ENCODE measurements around the gene PROSER3. TPM values are rescaled to one million over a fixed set of nuclear protein-coding genes. Genes with fewer than 3 reads are reported as not detected.

The PROSER3 gene
- polyA plus RNA-seq, 4 donors = 1.8 to 15.0 (median 6.2) TPM

DNA sequence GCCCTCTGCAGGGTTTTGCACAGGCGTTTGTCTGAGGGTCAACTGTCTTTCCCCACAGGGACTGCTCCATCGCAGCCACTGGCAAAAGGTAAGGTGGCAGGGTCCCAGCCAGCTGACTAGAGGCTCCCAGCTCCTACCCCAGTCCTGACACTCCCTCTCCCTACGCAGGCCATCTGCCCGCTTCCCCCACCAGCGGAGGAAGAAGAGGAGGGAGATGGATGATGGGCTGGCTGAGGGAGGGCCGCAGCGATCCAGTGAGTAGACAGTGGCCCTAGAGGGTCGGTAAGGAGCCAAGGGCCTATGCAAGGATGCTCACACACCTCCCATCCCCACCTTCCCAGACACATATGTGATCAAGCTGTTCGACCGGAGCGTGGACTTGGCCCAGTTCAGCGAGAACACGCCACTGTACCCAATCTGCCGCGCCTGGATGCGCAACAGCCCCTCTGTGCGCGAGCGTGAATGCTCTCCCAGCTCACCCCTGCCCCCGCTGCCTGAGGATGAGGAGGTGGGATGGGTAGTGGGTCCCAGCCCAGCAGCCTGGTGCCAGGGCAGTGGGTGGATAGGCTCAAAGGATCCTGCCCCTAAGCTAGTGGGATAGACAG lies 5.1 kb upstream of the PROSER3 start:
- no peak overlapping the region for H3K4me3 ChIP-seq (ENCODE audit: low read depth in 1 of 3, low read length in 3 of 3)
- DNase-seq = no peak
- peaks cover 0 to 40% (median 10%) of the 10 kb centered on the region in 3 donors for H3K36me3 ChIP-seq (ENCODE audit: control insufficient read depth in 3 of 3, insufficient read depth in 2 of 3, low read depth in 1 of 3, low read length in 3 of 3)
- no peak overlapping the region for H3K27ac ChIP-seq (ENCODE audit: low read depth in 1 of 3, low read length in 2 of 3)
- no peaks in the 10 kb centered on the region for H3K9me3 ChIP-seq (ENCODE audit: control insufficient read depth in 2 of 2, insufficient read depth in 1 of 2, low read depth in 1 of 2, low read length in 1 of 2)
- WGBS, 3 donors = 95 to 96% (median 96%) methylated on average over 20 of the region's 20 CpGs
- H3K27me3 ChIP-seq (ENCODE audit: control insufficient read depth in 3 of 3, insufficient read depth in 3 of 3, low read length in 3 of 3) = peaks cover 0 to 24% (median 0%) of the 10 kb centered on the region in 3 donors
- H3K4me1 ChIP-seq (ENCODE audit: control insufficient read depth in 3 of 3, insufficient read depth in 2 of 3, low read depth in 1 of 3, low read length in 2 of 3) = peaks cover 0 to 30% (median 11%) of the 10 kb centered on the region in 3 donors
- FAIRE-seq = no peak

DNA sequence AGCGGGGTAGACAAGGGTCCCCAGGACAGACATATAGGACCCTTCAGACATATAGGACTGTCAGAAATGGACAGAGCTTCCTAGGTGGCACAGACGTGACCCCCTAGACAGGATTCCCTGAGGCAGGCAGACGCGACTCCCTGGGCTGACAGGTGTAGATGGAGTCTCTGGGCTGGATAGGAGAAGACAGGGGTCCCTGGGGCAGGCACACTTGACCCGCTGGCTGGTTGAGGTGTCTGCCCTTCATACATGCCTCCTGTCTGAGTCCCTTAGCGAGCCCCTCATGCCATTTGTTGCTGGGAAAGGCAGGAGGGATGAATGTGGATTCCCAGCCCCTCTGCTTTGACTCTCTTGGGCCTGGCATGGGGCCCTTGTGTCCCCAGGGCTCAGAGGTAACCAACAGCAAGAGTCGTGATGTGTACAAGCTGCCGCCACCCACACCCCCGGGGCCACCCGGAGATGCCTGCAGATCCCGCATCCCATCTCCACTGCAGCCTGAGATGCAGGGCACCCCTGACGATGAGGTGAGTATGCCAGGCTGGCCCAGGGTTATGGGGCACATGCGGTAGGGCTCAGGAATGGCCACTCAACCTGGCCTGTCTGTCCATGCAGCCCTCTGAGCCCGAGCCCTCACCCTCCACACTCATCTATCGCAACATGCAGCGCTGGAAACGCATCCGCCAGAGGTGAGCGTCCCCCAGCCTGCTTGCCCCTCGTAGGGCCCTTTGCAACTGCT lies 4.2 kb upstream of the PROSER3 start:
- H3K27ac ChIP-seq (ENCODE audit: low read depth in 1 of 3, low read length in 2 of 3) = peak overlapping the region in 1 of 3 donors; percentile 90
- H3K27me3 ChIP-seq (ENCODE audit: control insufficient read depth in 3 of 3, insufficient read depth in 3 of 3, low read length in 3 of 3) = peaks cover 0 to 24% (median 0%) of the 10 kb centered on the region in 3 donors
- no peak for FAIRE-seq
- DNase-seq = no peak
- peaks cover 0 to 40% (median 10%) of the 10 kb centered on the region in 3 donors for H3K36me3 ChIP-seq (ENCODE audit: control insufficient read depth in 3 of 3, insufficient read depth in 2 of 3, low read depth in 1 of 3, low read length in 3 of 3)
- peaks cover 0 to 30% (median 13%) of the 10 kb centered on the region in 3 donors for H3K4me1 ChIP-seq (ENCODE audit: control insufficient read depth in 3 of 3, insufficient read depth in 2 of 3, low read depth in 1 of 3, low read length in 2 of 3)
- WGBS, 3 donors = 91 to 95% (median 94%) methylated on average over 20 of the region's 20 CpGs
- H3K9me3 ChIP-seq (ENCODE audit: control insufficient read depth in 2 of 2, insufficient read depth in 1 of 2, low read depth in 1 of 2, low read length in 1 of 2) = no peaks in the 10 kb centered on the region
- no peak overlapping the region for H3K4me3 ChIP-seq (ENCODE audit: low read depth in 1 of 3, low read length in 3 of 3)

DNA sequence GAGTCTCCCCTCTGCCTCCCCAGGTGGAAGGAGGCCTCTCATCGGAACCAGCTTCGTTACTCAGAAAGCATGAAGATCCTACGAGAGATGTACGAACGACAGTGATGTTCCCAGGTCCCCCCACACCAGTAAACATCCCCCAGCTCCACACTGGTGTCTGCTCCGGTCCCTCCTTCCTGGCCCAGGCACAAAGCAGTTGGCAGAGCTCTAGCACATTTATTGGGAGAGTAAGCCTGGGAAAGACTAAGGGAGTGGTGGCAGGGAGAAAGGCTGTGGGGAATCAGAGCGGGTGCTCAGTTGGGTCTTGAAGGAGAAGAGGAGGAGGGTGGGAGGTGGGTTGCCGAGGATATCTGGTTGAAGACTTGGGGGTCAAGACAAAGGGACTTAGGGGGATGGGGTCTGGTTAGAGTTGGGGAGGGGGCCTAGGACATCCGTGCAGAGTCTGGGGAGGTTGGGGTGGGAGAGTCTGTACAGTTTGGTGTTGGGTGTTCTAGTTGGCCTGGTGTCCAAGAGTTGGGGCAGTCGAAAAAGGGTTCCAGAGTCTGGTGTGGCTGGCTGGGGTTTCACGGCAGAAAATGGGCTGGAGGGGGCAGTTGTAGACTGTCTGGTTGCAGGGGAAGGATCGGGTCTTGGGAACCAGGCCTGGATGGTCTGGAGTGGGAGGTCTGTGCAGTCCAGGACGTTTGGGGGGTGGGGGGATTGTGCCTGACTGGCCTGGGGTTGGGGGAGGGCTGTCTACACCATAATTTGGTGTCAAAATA lies 3.4 kb upstream of the PROSER3 start:
- WGBS, 3 donors = 83 to 88% (median 87%) methylated on average over 13 of the region's 13 CpGs
- H3K27ac ChIP-seq (ENCODE audit: low read depth in 1 of 3, low read length in 2 of 3) = peak overlapping the region in 1 of 3 donors; percentile 90

DNA sequence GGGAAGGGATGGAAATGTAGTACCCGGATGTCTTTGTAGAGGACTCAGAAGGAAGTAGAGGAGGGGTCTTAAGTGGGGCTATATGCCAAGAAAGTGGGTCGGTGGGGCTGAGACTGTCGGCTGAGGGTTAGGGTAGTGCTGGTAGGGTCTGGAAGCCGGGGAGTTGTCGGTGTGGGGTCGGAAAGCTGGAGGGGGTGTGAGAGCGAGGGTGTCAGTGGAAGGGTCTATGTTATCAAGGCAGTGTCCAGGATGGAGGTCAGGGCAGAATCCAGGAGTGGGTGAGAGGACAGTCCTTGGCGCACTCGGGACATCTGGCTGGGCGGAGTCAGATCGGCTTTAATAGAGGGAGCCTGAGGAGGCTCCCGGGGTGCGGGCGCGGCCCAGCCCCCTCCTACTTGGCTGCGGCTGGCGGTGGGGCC lies 2.8 kb upstream of the PROSER3 start:
- WGBS, 3 donors = 33 to 41% (median 41%) methylated on average over 14 to 17 of the region's 17 CpGs
- no peak for DNase-seq
- Histone ChIP-seq H3K27me3 (ENCODE audit: control insufficient read depth in 3 of 3, insufficient read depth in 3 of 3, low read length in 3 of 3) (peaks cover 0 to 24% (median 0%) of the 10 kb centered on the region in 3 donors), H3K4me3 (ENCODE audit: low read depth in 1 of 3, low read length in 3 of 3) (peak overlapping the region in 2 of 3 donors; percentile 10 to 27), H3K27ac (ENCODE audit: low read depth in 1 of 3, low read length in 2 of 3) (peak overlapping the region in 2 of 3 donors; percentile 17 to 90), H3K9me3 (ENCODE audit: control insufficient read depth in 2 of 2, insufficient read depth in 1 of 2, low read depth in 1 of 2, low read length in 1 of 2) (no peaks in the 10 kb centered on the region), H3K4me1 (ENCODE audit: control insufficient read depth in 3 of 3, insufficient read depth in 2 of 3, low read depth in 1 of 3, low read length in 2 of 3) (peaks cover 0 to 30% (median 15%) of the 10 kb centered on the region in 3 donors), H3K36me3 (ENCODE audit: control insufficient read depth in 3 of 3, insufficient read depth in 2 of 3, low read depth in 1 of 3, low read length in 3 of 3) (peaks cover 0 to 46% (median 10%) of the 10 kb centered on the region in 3 donors)
- no peak for FAIRE-seq

More for the DNA sequence above, 3.4 kb upstream of the PROSER3 start:
- Histone ChIP-seq H3K27me3 (ENCODE audit: control insufficient read depth in 3 of 3, insufficient read depth in 3 of 3, low read length in 3 of 3) (peaks cover 0 to 24% (median 0%) of the 10 kb centered on the region in 3 donors), H3K36me3 (ENCODE audit: control insufficient read depth in 3 of 3, insufficient read depth in 2 of 3, low read depth in 1 of 3, low read length in 3 of 3) (peaks cover 0 to 41% (median 10%) of the 10 kb centered on the region in 3 donors), H3K4me1 (ENCODE audit: control insufficient read depth in 3 of 3, insufficient read depth in 2 of 3, low read depth in 1 of 3, low read length in 2 of 3) (peaks cover 0 to 30% (median 15%) of the 10 kb centered on the region in 3 donors), H3K4me3 (ENCODE audit: low read depth in 1 of 3, low read length in 3 of 3) (no peak overlapping the region), H3K9me3 (ENCODE audit: control insufficient read depth in 2 of 2, insufficient read depth in 1 of 2, low read depth in 1 of 2, low read length in 1 of 2) (no peaks in the 10 kb centered on the region)
- DNase-seq (no peak), FAIRE-seq (no peak)

DNA sequence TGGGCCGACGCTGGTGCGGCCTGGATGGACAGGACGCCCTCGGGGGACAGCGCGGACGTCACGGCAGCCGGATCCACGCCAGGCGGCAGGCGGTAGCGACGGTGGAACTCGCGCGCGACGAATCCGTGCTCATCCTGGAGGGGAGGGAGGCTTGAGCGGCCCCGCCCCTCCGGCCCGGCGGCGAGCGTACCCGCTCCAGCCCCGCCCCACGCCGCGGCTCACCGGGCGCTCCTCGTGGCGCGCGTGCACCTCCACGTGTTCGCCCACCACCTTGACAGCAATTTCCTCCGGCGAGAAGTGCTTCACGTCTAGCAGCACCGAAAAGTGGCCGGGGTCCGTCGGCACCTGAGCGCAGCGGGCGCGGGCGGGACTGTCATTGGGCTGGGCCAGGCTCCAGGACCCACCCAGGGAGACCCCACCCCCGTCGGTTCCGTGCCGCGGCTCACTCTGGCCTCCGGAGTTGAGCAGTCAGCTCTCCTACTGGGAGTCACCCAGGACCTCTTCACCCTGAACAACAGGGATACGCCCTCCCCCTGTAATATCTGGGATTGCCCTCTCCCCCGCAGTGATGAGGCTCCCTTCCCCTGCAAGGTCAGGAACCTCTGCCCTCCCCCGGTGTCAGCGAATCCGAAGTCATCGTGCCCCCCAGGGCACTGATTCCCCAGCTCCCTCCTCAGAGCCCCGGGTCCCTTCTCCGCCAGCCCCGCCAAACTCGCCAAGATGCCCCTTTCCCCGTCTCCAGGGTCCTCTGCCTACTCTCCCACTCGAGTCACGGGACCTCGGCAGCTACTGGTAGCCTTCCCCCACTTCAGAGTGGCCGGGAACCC lies 2.2 kb upstream of the PROSER3 start:
- Histone ChIP-seq H3K27me3 (ENCODE audit: control insufficient read depth in 3 of 3, insufficient read depth in 3 of 3, low read length in 3 of 3) (peaks cover 0 to 24% (median 0%) of the 10 kb centered on the region in 3 donors), H3K4me3 (ENCODE audit: low read depth in 1 of 3, low read length in 3 of 3) (peak overlapping the region in 2 of 3 donors; percentile 27 to 70), H3K27ac (ENCODE audit: low read depth in 1 of 3, low read length in 2 of 3) (peak overlapping the region in 2 of 3 donors; percentile 64 to 90), H3K4me1 (ENCODE audit: control insufficient read depth in 3 of 3, insufficient read depth in 2 of 3, low read depth in 1 of 3, low read length in 2 of 3) (peaks cover 0 to 30% (median 15%) of the 10 kb centered on the region in 3 donors), H3K36me3 (ENCODE audit: control insufficient read depth in 3 of 3, insufficient read depth in 2 of 3, low read depth in 1 of 3, low read length in 3 of 3) (peaks cover 0 to 47% (median 10%) of the 10 kb centered on the region in 3 donors), H3K9me3 (ENCODE audit: control insufficient read depth in 2 of 2, insufficient read depth in 1 of 2, low read depth in 1 of 2, low read length in 1 of 2) (no peaks in the 10 kb centered on the region)
- FAIRE-seq = no peak
- DNase-seq = peak; percentile 47 to 60
- WGBS, 3 donors = 13 to 15% (median 15%) methylated on average over 55 to 74 of the region's 74 CpGs

DNA sequence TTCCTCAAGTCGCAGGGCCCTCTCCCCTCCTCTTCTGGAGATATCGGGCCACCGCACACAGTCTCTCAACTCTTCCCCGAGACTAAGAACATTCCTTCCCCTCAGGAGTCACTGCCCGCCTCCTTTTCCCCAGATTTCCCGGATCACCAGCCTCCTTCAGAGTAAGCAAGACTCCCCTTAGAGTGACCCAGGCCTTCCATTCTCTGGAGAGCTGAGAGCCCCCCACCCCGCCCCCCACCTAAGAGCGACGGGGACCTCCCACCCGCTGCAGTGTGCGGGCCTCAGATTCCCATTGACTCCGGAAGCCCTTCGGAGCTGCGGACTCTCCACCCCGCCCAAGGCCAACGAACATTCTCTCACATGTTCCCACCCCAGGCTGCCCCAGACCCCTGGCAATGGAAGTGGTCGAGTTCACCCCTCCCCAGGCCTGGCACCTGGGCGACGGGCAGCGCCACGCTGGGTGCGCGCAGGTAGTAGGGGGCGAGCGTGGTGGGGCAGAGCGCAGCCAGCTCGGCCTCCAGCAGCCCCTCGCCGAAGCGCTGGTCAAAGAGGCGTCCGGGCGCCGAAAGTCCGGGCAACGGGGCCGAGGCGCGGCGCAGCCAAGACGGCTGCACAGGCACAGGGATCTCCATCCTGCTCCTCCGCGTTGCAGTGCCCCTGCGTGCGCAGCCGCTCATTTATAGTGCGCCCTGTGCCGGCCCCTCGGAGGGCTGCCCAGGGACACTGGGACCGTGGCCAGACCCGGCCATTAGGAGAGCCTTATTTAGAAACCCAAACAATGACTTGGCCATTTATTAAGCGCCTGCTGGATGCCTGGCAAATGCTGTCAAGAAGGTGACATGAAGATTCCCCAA lies 1.4 kb upstream of the PROSER3 start, which contains the start of gene HSPB6:
HSPB6 (minus strand) TSS at position 653 of the 854 bp plus-strand sequence; CDS start at position 632, 21 bp downstream.
- FAIRE-seq (no peak), DNase-seq (peak in 1 of 2 donors; percentile 40)
- no peaks in the 10 kb centered on the region for H3K9me3 ChIP-seq (ENCODE audit: control insufficient read depth in 2 of 2, insufficient read depth in 1 of 2, low read depth in 1 of 2, low read length in 1 of 2)
- H3K27ac ChIP-seq (ENCODE audit: low read depth in 1 of 3, low read length in 2 of 3) = peak within 1 kb of the TSS in 2 of 3 donors; percentile 64 to 90
- 3 to 14% (median 8%) methylated on average over 50 to 52 of the region's 52 CpGs for WGBS, 3 donors
- peaks cover under 1 to 45% (median 10%) of the 10 kb centered on the region in 3 donors for H3K36me3 ChIP-seq (ENCODE audit: control insufficient read depth in 3 of 3, insufficient read depth in 2 of 3, low read depth in 1 of 3, low read length in 3 of 3)
- H3K4me1 ChIP-seq (ENCODE audit: control insufficient read depth in 3 of 3, insufficient read depth in 2 of 3, low read depth in 1 of 3, low read length in 2 of 3) = peaks cover 0 to 30% (median 15%) of the 10 kb centered on the region in 3 donors
- peak within 1 kb of the TSS; percentile 29 to 70 (median 45) for H3K4me3 ChIP-seq (ENCODE audit: low read depth in 1 of 3, low read length in 3 of 3)
- peaks cover 0 to 24% (median 0%) of the 10 kb centered on the region in 3 donors for H3K27me3 ChIP-seq (ENCODE audit: control insufficient read depth in 3 of 3, insufficient read depth in 3 of 3, low read length in 3 of 3)

DNA sequence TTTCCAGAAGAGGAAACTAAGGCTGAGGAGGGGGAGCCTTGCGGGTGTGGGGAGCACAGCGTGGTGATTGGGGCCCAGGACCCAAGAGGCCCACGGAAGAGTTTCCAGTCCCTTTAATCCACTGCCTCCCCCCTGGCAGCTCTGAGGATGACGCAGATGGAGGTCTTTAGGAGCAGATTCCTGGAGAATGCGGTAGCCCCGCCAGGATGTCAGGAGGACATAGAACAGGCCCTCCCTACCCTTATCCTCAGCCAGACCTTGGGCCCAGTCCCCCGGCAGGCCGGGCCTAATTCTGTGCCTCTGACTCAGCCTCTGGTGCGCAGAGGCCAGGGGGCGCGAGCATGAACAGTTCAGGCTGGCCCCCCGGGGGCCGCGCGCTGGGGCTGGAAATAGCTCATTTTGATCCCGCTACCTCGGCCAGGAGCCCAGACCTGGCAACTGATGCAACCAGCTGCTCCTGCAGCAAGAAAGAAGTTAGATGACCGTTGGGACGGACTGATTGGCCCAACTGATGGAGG lies 686 bp upstream of the PROSER3 start:
- Histone ChIP-seq H3K4me1 (ENCODE audit: control insufficient read depth in 3 of 3, insufficient read depth in 2 of 3, low read depth in 1 of 3, low read length in 2 of 3) (peaks cover 0 to 30% (median 15%) of the 10 kb centered on the region in 3 donors), H3K9me3 (ENCODE audit: control insufficient read depth in 2 of 2, insufficient read depth in 1 of 2, low read depth in 1 of 2, low read length in 1 of 2) (no peaks in the 10 kb centered on the region), H3K27ac (ENCODE audit: low read depth in 1 of 3, low read length in 2 of 3) (peak overlapping the region in 2 of 3 donors; percentile 64 to 90), H3K4me3 (ENCODE audit: low read depth in 1 of 3, low read length in 3 of 3) (peak overlapping the region; percentile 29 to 70 (median 45)), H3K36me3 (ENCODE audit: control insufficient read depth in 3 of 3, insufficient read depth in 2 of 3, low read depth in 1 of 3, low read length in 3 of 3) (peaks cover 3 to 44% (median 7%) of the 10 kb centered on the region in 3 donors), H3K27me3 (ENCODE audit: control insufficient read depth in 3 of 3, insufficient read depth in 3 of 3, low read length in 3 of 3) (peaks cover 0 to 24% (median 0%) of the 10 kb centered on the region in 3 donors)
- WGBS, 3 donors = 3 to 7% (median 5%) methylated on average over 16 to 19 of the region's 19 CpGs
- DNase-seq (peak in 1 of 2 donors; percentile 57), FAIRE-seq (no peak)
